GM12864 (cell line): ENCODE results near the gene LRRTM4.
"Not testable (repeated sequence)": the region's sequence is repeated elsewhere in the genome, so short reads cannot be mapped to it uniquely, and the experiment has no call there.

Experiments used
- DNase-seq: peaks from one replicate; pipeline ENCODE4 v3.0.0-alpha.2; 2011; ENCODE audit warnings: low read depth
- H3K4me3 ChIP-seq: 2 replicates; pipeline ENCODE4 v1.5.1; 2011; ENCODE audit warnings: mild to moderate bottlenecking, low read depth, low read length, control low read depth
- TF ChIP-seq, protein P1 (sequence below): IDR thresholded peaks from 2 replicates; pipeline ENCODE4 v1.5.1; 2011; ENCODE audit warnings: low read depth, mild to moderate bottlenecking, moderate library complexity, low read length, control low read depth, inconsistent platforms; ENCODE audit errors: missing control alignments

Gene LRRTM4

DNA sequence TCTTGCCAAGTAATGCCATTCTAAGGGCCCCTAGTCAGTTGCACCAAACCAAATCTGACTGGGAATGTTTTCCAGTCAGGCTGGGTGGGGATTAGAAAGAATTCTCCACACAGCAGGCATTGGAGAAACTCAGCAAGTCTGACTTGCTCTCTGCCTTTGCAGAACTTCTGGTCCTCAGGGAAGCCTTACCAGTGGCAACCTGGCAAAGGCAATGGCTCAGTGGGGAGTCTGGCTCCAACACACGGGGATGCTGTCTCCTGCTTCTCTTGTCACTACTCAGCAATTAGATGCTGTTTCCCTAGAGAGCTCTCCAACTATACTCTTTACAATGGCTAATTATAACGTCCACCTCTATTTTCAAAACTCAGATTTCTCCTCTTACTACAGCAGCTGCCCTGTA, 810.7 kb downstream of the LRRTM4 start:
- H3K4me3 ChIP-seq: no peak overlapping the region
- TF ChIP-seq, protein P1, sequence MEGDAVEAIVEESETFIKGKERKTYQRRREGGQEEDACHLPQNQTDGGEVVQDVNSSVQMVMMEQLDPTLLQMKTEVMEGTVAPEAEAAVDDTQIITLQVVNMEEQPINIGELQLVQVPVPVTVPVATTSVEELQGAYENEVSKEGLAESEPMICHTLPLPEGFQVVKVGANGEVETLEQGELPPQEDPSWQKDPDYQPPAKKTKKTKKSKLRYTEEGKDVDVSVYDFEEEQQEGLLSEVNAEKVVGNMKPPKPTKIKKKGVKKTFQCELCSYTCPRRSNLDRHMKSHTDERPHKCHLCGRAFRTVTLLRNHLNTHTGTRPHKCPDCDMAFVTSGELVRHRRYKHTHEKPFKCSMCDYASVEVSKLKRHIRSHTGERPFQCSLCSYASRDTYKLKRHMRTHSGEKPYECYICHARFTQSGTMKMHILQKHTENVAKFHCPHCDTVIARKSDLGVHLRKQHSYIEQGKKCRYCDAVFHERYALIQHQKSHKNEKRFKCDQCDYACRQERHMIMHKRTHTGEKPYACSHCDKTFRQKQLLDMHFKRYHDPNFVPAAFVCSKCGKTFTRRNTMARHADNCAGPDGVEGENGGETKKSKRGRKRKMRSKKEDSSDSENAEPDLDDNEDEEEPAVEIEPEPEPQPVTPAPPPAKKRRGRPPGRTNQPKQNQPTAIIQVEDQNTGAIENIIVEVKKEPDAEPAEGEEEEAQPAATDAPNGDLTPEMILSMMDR: no peak
- no peak for DNase-seq

DNA sequence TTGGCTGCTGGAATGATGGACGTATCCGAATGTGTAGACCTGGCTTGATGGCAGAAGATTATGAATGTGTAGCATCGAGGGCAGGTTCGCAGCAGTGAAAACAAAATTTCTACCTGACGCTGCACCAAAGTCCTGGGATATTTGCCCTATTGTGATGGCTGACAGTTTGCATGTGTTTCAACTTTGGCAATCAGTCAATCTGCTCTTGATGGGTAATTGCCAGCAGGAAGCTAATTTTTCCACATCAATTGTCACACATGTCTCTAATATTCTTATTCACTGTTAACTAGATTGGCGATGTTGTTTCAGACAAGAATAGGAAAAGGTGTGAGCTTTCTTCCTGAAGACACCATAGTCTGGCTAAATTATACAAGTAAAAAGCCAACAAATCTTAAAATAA, 821.3 kb downstream of the LRRTM4 start:
- TF ChIP-seq, protein P1: no peak
- no peak for DNase-seq
- H3K4me3 ChIP-seq: no peak overlapping the region

DNA sequence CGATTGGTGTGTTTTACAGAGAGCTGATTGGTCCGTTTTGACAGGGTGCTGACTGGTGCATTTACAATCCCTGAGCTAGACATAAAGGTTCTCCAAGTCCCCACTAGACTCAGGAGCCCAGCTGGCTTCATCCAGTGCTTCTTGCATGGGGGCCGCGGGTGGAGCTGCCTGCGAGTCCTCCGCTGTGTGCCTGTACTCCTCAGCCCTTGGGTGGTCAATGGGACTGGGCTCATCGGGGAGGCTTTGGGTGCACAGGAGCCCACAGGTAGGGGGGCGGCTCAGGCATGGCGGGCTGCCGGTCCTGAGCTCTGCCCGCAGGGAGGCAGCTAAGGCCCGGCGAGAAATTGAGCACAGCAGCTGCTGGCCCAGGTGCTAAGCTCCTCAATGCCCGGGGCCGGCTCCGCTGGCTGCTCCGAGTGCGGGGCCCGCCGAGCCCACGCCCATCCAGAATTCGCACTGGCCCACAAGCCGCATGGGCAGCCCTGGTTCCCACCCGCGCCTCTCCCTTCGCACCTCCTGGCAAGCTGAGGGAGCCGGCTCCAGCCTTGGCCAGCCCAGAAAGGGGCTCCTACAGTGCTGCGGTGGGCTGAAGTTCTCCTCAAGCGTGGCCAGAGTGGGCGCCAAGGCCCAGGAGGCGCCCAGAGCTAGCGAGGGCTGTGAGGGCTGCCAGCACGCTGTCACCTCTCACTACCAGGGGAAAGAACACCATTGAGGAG, 824.0 kb downstream of the LRRTM4 start:
- not testable (repeated sequence) for DNase-seq, H3K4me3 ChIP-seq
